ENCODE data around the gene GADD45A. TPM values are rescaled to one million over a fixed set of nuclear protein-coding genes. Genes with fewer than 3 reads are reported as not detected.
"Not testable (repeated sequence)": the region's sequence is repeated elsewhere in the genome, so short reads cannot be mapped to it uniquely, and the experiment has no call there.

Gene GADD45A
- polyA plus RNA-seq, 1 donor (not counting 4 experiments of a cell fraction or from before 2014, with no cell fraction given): 151 TPM

DNA sequence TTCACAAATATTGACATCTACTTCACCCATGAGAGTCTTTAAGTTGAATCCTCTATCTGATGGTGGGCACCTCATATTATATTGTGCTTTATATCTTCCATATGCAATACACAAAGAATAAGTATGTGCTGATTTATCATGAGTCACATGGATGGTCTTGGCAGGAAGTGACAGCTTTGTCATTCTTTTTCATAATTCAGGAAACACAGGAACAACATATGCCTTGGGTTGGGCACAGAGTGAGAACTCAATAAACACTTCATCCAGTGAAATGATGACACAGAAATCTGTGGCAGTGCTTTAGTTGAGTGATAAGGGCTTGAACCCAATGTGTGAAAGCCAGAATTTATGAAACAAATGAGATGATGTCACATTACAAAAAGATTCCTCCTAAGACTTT lies 41.2 kb downstream of the GADD45A start:
- H3K27me3 ChIP-seq (ENCODE audit: control insufficient read depth, extremely low read depth, insufficient read depth, low read length): no peaks in the 10 kb centered on the region
- H3K36me3 ChIP-seq (ENCODE audit: control insufficient read depth in 2 of 2, extremely low read depth in 1 of 2, insufficient read depth in 2 of 2, low read length in 2 of 2): peaks cover under 1 to 4% of the 10 kb centered on the region in 2 experiments
- peaks cover 58% of the 10 kb centered on the region for H3K4me1 ChIP-seq (ENCODE audit: control insufficient read depth, extremely low read depth, insufficient read depth, low read length)
- no peak for TF ChIP-seq EZH2 (IDR thresholded peaks at IDR 0.05; ENCODE audit: low read length)
- TF ChIP-seq, protein P1, sequence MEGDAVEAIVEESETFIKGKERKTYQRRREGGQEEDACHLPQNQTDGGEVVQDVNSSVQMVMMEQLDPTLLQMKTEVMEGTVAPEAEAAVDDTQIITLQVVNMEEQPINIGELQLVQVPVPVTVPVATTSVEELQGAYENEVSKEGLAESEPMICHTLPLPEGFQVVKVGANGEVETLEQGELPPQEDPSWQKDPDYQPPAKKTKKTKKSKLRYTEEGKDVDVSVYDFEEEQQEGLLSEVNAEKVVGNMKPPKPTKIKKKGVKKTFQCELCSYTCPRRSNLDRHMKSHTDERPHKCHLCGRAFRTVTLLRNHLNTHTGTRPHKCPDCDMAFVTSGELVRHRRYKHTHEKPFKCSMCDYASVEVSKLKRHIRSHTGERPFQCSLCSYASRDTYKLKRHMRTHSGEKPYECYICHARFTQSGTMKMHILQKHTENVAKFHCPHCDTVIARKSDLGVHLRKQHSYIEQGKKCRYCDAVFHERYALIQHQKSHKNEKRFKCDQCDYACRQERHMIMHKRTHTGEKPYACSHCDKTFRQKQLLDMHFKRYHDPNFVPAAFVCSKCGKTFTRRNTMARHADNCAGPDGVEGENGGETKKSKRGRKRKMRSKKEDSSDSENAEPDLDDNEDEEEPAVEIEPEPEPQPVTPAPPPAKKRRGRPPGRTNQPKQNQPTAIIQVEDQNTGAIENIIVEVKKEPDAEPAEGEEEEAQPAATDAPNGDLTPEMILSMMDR (optimal IDR thresholded peaks at IDR 0.05 in 1 of 3, IDR thresholded peaks at IDR 0.05 in 1 of 3, conservative IDR thresholded peaks at IDR 0.05 in 1 of 3; ENCODE audit: extremely low read depth in 1 of 3, insufficient read depth in 2 of 3, low read length in 3 of 3): no peak
- no peak overlapping the region for H3K9ac ChIP-seq (ENCODE audit: control insufficient read depth, extremely low read depth, insufficient read depth, low read length)
- H4K20me1 ChIP-seq (ENCODE audit: control insufficient read depth, extremely low read depth, insufficient read depth, low read length): no peaks in the 10 kb centered on the region
- no peaks in the 10 kb centered on the region for H3K9me1 ChIP-seq (ENCODE audit: control insufficient read depth, extremely low read depth, insufficient read depth, low read length)
- no peaks in the 10 kb centered on the region for H3K9me3 ChIP-seq (ENCODE audit: control insufficient read depth, low read depth, low read length)
- peaks cover 41% of the 10 kb centered on the region for H3K79me2 ChIP-seq (ENCODE audit: control insufficient read depth, insufficient read depth, low read length)
- H3K27ac ChIP-seq (ENCODE audit: control insufficient read depth, insufficient read depth, low read length): peak overlapping the region; percentile 89
- peak; percentile 79 for FAIRE-seq
- no peak overlapping the region for H2AFZ ChIP-seq (ENCODE audit: control insufficient read depth, low read length)
- H3K4me2 ChIP-seq (ENCODE audit: control insufficient read depth, extremely low read depth, insufficient read depth, low read depth, low read length): peak overlapping the region; percentile 3
- H3K4me3 ChIP-seq (ENCODE audit: control insufficient read depth in 2 of 3, extremely low read depth in 1 of 3, insufficient read depth in 2 of 3, low read depth in 1 of 3, low read length in 3 of 3): no peak overlapping the region
- dilution Hi-C loops (cut with MboI; ENCODE audit: extremely low pct_ligation_motif_present, low sequenced_read_pairs): no loop called here
- no peak for DNase-seq (ENCODE audit: low read depth, low spot score)

DNA sequence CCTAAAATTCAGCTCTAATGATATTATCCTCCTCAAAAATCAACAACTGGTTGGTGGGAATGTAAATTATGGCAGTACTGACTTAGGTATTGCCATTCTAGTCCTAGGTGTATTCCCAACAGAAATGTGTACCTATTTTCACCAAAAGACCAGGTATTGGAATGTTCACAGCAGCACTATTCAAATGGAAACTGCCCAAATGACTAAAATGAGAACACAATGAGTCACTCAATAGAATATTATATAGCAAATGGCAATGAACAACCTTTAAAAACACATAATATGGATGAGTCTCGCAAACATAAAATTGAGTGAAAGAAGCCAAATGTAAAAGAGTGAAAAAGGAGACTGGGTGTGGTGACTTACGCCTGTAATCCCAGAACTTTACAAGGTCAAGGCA lies 44.9 kb downstream of the GADD45A start:
- no peak overlapping the region for H3K4me3 ChIP-seq (ENCODE audit: control insufficient read depth in 2 of 3, extremely low read depth in 1 of 3, insufficient read depth in 2 of 3, low read depth in 1 of 3, low read length in 3 of 3)
- peaks cover 6 to 7% of the 10 kb centered on the region in 2 experiments for H3K36me3 ChIP-seq (ENCODE audit: control insufficient read depth in 2 of 2, extremely low read depth in 1 of 2, insufficient read depth in 2 of 2, low read length in 2 of 2)
- FAIRE-seq (no peak), DNase-seq (ENCODE audit: low read depth, low spot score) (no peak)
- dilution Hi-C loops (cut with MboI; ENCODE audit: extremely low pct_ligation_motif_present, low sequenced_read_pairs): no loop called here
- H3K79me2 ChIP-seq (ENCODE audit: control insufficient read depth, insufficient read depth, low read length): peaks cover 47% of the 10 kb centered on the region
- H3K9me1 ChIP-seq (ENCODE audit: control insufficient read depth, extremely low read depth, insufficient read depth, low read length): no peaks in the 10 kb centered on the region
- no peaks in the 10 kb centered on the region for H3K9me3 ChIP-seq (ENCODE audit: control insufficient read depth, low read depth, low read length)
- H2AFZ ChIP-seq (ENCODE audit: control insufficient read depth, low read length): no peak overlapping the region
- peaks cover 29% of the 10 kb centered on the region for H3K4me1 ChIP-seq (ENCODE audit: control insufficient read depth, extremely low read depth, insufficient read depth, low read length)
- no peaks in the 10 kb centered on the region for H4K20me1 ChIP-seq (ENCODE audit: control insufficient read depth, extremely low read depth, insufficient read depth, low read length)
- no peaks in the 10 kb centered on the region for H3K27me3 ChIP-seq (ENCODE audit: control insufficient read depth, extremely low read depth, insufficient read depth, low read length)
- no peak overlapping the region for H3K27ac ChIP-seq (ENCODE audit: control insufficient read depth, insufficient read depth, low read length)
- H3K4me2 ChIP-seq (ENCODE audit: control insufficient read depth, extremely low read depth, insufficient read depth, low read depth, low read length): no peak overlapping the region
- H3K9ac ChIP-seq (ENCODE audit: control insufficient read depth, extremely low read depth, insufficient read depth, low read length): no peak overlapping the region
- TF ChIP-seq, protein P1 (optimal IDR thresholded peaks at IDR 0.05 in 1 of 3, IDR thresholded peaks at IDR 0.05 in 1 of 3, conservative IDR thresholded peaks at IDR 0.05 in 1 of 3; ENCODE audit: extremely low read depth in 1 of 3, insufficient read depth in 2 of 3, low read length in 3 of 3): no peak
- TF ChIP-seq EZH2 (IDR thresholded peaks at IDR 0.05; ENCODE audit: low read length): no peak

GRCh38 chr1:67730312-67730711 lies 45.3 kb downstream of the GADD45A start:
- H3K36me3 ChIP-seq (ENCODE audit: control insufficient read depth in 2 of 2, extremely low read depth in 1 of 2, insufficient read depth in 2 of 2, low read length in 2 of 2); H3K9me1 ChIP-seq (ENCODE audit: control insufficient read depth, extremely low read depth, insufficient read depth, low read length); H3K9ac ChIP-seq (ENCODE audit: control insufficient read depth, extremely low read depth, insufficient read depth, low read length); dilution Hi-C loops (cut with MboI; ENCODE audit: extremely low pct_ligation_motif_present, low sequenced_read_pairs); H2AFZ ChIP-seq (ENCODE audit: control insufficient read depth, low read length); FAIRE-seq; H3K4me2 ChIP-seq (ENCODE audit: control insufficient read depth, extremely low read depth, insufficient read depth, low read depth, low read length); H3K27ac ChIP-seq (ENCODE audit: control insufficient read depth, insufficient read depth, low read length); H3K27me3 ChIP-seq (ENCODE audit: control insufficient read depth, extremely low read depth, insufficient read depth, low read length); DNase-seq (ENCODE audit: low read depth, low spot score); H3K4me3 ChIP-seq (ENCODE audit: control insufficient read depth in 2 of 3, extremely low read depth in 1 of 3, insufficient read depth in 2 of 3, low read depth in 1 of 3, low read length in 3 of 3); H3K9me3 ChIP-seq (ENCODE audit: control insufficient read depth, low read depth, low read length); H4K20me1 ChIP-seq (ENCODE audit: control insufficient read depth, extremely low read depth, insufficient read depth, low read length): not testable (repeated sequence)
- peaks cover 24% of the 10 kb centered on the region for H3K4me1 ChIP-seq (ENCODE audit: control insufficient read depth, extremely low read depth, insufficient read depth, low read length)
- peaks cover 51% of the 10 kb centered on the region for H3K79me2 ChIP-seq (ENCODE audit: control insufficient read depth, insufficient read depth, low read length)

Measured in keratinocyte (primary cell).